H54 (cell line): ENCODE measurements around the gene NOPCHAP1.
A peak's percentile ranks its signal among the peaks of the same experiment; 100 is the strongest.
"Not testable (repeated sequence)": the region's sequence is repeated elsewhere in the genome, so short reads cannot be mapped to it uniquely, and the experiment has no call there.

ENCODE experiments used
- DNase-seq: peaks from one replicate; pipeline ENCODE4 v3.0.0; 2011; ENCODE audit warnings: low spot score, mixed read lengths; ENCODE audit not compliant: insufficient read length
- FAIRE-seq: peaks from 3 replicates; lab custom pipeline; 2011; peaks lifted over from hg19 to GRCh38; lab: Jason Lieb, UNC
- POLR2A ChIP-seq: IDR thresholded peaks from 2 replicates; pipeline ENCODE4 v1.6.1; 2011; ENCODE audit warnings: low read depth, mild to moderate bottlenecking, low read length

NOPCHAP1 gene, protein sequence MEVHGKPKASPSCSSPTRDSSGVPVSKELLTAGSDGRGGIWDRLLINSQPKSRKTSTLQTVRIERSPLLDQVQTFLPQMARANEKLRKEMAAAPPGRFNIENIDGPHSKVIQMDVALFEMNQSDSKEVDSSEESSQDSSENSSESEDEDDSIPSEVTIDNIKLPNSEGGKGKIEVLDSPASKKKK

DNA sequence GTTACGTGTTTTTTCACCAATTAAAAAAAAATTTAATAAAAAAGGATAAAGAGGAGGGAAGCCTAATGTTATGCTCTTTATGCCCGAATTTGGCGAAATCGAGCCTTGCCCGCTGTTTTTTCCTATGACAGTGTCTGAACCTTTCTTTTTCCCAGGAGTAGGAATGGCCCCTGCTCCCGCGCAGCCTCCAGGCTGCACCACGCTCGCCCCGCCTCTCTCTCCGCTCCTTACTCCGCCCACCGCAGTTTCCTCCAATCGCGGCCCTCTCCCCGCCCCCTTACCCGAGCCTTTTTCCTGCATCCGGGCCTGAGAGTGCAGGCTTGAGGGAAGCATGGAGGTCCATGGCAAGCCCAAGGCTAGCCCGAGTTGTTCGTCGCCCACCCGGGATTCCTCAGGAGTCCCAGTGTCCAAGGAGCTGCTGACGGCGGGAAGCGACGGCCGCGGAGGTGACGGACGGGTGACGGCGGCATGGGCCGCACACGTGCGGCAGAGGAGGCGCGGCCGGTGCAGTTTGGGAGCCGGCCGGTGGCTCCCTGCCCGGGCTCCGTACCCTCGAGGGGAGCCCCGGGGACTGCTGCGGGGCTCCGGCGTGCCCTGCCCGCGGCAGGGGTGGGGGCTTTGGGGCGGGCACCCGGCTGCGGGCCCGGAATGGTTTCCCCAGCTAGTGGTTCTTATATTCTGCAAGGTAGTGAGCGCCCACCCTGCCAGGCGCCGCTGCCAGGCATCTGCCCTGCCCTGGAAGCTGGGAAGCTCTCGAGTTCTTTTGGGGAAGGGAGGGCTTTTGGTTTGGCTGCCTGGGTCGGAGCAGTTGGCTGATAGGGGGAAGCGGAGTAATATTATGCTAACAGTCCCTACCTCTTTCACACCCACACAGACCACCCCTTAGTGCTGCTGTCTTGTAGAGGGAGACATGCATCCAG lies at the start of gene NOPCHAP1:
Gene NOPCHAP1 (plus strand): TSS at position 295 of the 920 bp plus-strand sequence. CDS start 37 bp downstream, at position 332.
- FAIRE-seq (peak; percentile 90), DNase-seq (peak; percentile 86)
- peak; percentile 92 for TF ChIP-seq POLR2A

DNA sequence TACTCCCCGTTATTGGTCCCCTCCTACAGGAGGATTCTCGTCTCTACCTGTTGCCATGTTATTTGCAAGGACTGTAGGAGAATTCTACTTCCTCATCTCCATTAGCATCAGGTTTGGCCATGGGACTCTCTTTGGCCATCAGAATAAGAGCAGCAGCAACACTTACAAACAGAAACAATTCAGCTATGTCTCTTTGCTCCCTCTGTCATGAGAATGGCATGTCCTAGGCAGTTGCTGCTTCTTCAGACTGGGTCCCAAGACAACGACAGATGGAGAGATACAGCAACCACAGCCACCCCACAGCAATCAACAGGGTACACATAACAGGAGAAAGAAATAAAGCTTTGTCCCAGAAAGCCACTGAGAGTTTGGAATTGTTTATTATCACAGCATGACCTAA lies 47.7 kb upstream of the NOPCHAP1 start:
- FAIRE-seq = peak; percentile 81
- DNase-seq = no peak
- no peak for TF ChIP-seq POLR2A

DNA sequence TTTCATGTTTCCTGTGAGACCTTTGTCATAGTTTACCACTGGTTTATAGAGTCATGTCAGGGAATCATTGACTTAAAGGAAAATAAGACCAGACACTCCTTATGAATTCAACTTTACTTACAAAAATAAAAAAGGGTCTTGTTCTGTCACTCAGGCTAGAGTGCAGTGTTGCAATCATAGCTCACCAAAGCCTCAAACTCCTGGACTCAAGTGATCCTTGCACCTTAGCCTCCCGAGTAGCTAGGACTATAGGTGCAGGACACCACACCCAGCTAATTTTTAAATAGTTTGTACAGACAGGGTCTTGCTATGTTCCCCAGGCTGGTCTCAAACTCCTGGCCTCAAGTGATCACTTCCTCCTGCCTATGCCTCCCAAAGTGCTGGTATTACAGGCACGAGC lies 47.0 kb upstream of the NOPCHAP1 start:
- TF ChIP-seq POLR2A = no peak
- DNase-seq (no peak), FAIRE-seq (no peak)

DNA sequence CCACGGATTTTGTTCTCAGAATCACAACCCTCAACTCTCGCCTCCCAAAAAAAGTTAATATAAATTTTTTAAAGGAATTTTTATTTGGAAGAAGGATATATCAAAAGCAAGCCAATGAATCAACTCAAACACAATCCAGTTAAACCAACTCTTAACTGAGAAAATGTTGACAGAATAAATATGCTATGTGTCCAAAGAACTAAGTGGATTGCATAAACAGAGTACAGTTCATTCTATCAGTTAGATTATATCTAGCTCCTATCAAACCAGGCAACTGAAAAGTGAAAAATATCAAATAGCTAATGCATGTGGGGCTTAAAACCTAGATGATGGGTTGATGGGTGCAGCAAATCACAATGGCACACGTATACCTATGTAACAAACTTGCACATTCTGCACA lies 44.7 kb upstream of the NOPCHAP1 start:
- DNase-seq (no peak), FAIRE-seq (no peak)
- no peak for TF ChIP-seq POLR2A

DNA sequence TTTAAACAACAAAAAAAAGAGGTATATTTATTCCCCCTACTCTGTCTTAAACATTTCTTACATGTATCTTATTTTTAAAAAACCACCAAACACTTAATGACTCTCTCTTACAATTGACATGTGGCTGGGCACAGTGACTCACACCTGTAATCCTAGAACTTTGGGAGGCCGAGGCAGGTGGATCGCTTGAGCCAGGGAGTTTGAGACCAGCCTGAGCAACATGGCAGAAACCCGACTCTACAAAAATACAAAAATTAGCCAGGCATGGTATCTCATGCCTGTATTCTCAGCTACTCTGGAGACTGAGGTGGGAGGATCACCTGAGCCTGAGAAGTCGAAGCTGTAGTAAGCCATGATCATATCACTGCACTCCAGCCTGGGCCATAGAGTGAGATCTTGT lies 44.0 kb upstream of the NOPCHAP1 start:
- FAIRE-seq (no peak), DNase-seq (no peak)
- no peak for TF ChIP-seq POLR2A

DNA sequence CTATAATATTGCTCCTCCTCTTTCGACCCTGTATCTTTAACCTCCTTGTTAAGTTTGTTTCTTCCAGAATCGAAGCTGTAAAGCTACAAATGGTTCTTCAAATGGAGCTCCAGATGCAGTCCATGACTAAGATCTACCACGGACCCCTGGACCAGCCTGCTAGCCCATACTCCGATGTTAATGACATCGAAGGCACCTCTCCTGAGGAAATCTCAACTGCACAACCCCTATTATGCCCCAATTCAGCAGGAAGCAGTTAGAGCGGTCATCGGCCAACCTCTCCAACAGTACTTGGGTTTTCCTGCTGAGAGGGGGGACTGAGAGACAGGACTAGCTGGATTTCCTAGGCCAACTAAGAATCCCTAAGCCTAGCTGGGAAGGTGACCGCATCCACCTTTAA lies 42.7 kb upstream of the NOPCHAP1 start:
- DNase-seq, FAIRE-seq: not testable (repeated sequence)

DNA sequence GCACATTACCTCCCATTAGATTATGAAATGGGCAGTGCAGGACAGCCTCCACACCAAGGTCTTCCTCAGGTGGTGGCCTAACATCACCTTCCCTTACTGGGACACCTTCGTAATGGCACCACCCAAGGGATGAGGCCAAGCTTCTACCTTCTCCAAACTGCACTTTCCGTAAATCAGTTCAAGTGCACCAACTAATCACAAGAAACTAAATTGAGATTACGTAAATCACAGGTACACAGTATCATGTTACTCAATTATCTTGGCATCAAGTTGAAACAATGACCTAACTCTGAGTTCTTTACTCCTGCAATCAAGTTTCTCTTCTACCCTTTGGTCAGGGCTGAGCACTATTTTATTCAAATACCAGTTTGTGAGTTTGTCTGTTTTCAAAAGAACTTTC lies 41.9 kb upstream of the NOPCHAP1 start:
- DNase-seq = no peak
- FAIRE-seq = no peak
- TF ChIP-seq POLR2A = no peak

DNA sequence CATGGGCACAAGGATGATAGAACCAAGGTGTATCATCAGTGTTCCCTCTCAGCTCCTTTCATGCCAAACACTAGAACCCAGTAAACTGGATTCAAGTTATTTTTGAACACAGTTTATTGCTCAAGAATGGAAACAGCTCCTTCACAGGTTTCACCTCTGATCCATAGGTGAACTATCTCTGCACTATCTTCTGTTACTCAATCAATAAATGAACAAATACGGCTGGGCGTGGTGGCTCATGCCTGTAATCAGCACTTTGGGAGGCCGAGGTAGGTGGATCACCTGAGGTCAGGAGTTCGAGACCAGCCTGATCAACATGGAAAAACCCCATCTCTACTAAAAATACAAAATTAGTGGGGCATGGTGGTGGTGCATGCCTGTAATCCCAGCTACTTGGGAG lies 37.4 kb upstream of the NOPCHAP1 start:
- not testable (repeated sequence) for DNase-seq, FAIRE-seq

DNA sequence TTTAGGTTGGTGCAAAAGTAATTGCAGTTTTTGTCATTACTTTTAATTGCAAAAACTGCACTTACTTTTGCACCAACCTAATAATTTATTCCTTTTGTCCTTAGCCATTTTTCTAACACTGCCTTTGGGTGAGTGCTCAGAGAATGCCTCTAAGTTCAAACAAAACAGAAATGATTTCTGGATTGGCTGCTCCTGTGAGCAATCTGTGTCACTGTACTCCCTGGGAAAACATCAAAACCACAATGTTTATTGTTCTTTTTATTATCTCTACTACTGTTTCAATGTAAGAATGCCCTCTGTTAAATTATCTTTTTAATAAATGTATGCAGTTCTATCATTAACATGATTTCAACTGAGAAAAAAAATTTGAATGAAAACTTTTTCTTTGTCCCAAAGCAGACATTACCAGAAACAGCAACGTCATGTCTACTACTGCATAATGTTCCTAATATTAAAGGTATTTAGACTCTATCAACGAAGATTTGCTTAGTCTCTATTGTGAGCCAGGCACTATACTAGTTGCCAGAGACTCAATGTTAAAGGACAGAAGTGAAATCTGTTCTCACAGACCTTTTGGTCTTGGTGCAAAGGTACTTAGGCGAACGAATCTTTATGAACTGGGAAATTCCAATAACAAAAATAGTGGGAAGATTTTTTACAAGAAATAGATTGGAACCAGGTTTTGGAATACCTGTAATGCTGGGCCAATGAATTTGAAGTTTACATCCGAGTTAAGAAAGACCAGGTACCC lies 34.2 kb upstream of the NOPCHAP1 start:
- peak; percentile 86 for FAIRE-seq
- no peak for DNase-seq
- TF ChIP-seq POLR2A = no peak

DNA sequence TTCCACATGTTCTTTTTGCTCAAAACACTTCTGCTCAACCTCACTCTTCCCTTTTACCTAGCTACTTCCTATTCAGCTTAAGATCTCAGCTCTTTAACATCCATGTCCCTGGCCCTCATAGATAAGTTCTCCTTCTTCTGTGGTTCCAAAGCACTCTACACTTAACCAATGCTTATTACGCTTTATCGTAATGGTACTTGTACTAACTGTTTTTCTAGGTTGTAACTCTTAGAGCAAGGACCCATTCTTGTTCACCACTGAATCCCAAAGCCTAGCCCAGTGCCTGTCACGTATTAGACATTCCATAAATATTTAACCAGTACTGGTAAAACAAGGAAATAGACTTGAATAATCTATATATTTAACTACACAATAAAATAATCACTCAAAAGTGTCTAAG lies 33.3 kb upstream of the NOPCHAP1 start:
- TF ChIP-seq POLR2A = no peak
- DNase-seq (no peak), FAIRE-seq (peak; percentile 61)

DNA sequence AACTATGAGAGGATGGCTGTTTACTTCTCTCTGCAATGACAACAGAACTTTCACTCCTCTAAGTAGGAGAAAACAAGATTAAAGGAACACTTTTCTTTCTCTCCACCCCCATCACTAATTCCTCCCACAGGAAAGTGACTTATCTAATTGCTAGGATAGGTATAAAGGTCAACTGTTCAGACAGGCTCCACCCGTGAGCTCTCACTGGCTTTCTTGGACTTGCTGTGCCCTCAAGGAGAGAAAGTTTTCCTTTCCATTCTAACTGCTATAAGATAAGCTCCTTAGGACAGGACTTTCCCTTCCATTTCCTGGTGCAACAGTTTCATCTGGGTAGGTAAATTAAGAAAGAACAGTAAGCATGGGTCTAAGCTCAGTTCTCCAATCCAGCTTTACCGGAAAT lies 32.8 kb upstream of the NOPCHAP1 start:
- FAIRE-seq (peak; percentile 53), DNase-seq (no peak)
- no peak for TF ChIP-seq POLR2A

DNA sequence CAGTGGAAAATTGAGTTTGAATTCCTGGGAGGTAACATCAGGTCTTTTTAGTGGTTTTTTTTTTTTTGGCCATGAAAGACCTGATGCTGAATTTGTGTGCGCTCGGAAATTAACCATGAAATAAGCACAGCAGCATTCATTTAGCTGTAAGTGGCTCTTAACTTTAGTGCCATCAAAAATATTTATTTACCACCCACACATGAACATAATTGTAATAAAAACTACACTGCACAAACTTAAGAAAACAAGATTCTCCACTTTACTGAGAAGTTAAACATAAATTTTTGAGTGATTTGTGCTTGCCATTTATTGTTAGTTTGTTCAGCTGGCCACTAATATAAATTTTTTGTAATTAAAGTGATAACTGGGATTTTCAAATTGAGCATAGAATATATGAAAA lies 30.4 kb upstream of the NOPCHAP1 start:
- no peak for TF ChIP-seq POLR2A
- FAIRE-seq = no peak

DNA sequence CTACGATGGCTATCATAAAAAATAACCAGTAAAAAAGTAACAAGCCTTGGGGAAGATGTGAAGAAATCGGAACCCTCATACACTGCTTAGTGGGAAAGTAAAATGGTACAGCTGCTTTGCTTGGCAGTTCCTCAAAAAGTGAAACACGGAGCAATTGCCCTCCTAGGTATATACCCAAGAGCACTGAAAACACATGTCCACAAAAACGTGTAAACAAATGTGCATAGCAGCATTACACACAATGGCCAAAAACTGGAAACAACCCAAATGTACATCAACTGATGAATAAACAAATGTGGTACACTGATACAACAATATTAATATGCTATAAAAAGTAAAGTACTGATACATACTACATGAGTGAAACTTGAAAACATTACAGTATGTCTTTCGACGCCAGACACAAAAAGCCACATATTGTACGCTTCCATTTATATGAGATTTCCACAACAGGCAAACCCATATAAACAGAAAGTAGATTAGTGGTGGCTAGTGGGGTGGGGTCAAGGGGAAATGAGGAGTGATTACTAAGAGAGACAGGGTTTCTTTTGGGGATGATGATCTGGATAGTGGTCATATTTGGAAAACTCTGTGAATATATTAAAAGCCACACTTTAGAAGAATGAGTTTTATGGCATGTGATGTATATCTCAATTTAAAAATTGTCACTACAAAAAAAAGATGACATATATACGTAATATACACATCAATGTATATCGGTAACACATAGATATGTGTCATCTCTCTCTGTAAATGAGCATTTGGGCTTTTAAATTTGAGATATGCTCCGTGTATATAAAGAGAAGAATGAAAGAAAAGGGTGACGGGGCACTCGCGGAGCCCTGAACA lies 29.0 kb upstream of the NOPCHAP1 start:
- FAIRE-seq = no peak
- no peak for TF ChIP-seq POLR2A
- DNase-seq = no peak

More for the DNA sequence above, 30.4 kb upstream of the NOPCHAP1 start:
- DNase-seq = no peak
